ENCODE measurements around the gene HAND2.

The HAND2 gene

GRCh38 chr4:173482330-173482931, 47.6 kb downstream of the HAND2 start:
- in situ Hi-C loops (cut with HindIII; ENCODE audit: low sequenced_read_pairs) = no loop called here
- no peak overlapping the region for H3K4me3 ChIP-seq (ENCODE audit: low read depth, low read length)
- TF ChIP-seq CTCF (IDR thresholded peaks at IDR 0.05; ENCODE audit: low read depth, low read length, missing control alignments) = no peak
- no peak for DNase-seq (ENCODE audit: low read depth)

GRCh38 chr4:173478913-173479283, 51.1 kb downstream of the HAND2 start:
- DNase-seq (ENCODE audit: low read depth) = no peak
- TF ChIP-seq CTCF (IDR thresholded peaks at IDR 0.05; ENCODE audit: low read depth, low read length, missing control alignments) = no peak
- no peak overlapping the region for H3K4me3 ChIP-seq (ENCODE audit: low read depth, low read length)
- in situ Hi-C loops (cut with HindIII; ENCODE audit: low sequenced_read_pairs) = loop anchor here (5.0 kb wide), 1 partner anchor 52 kb away; no protein-coding TSS in a partner anchor

GRCh38 chr4:173478201-173478912, 51.7 kb downstream of the HAND2 start:
- no peak for TF ChIP-seq CTCF (IDR thresholded peaks at IDR 0.05; ENCODE audit: low read depth, low read length, missing control alignments)
- in situ Hi-C loops (cut with HindIII; ENCODE audit: low sequenced_read_pairs) = loop anchor here (5.0 kb wide), 1 partner anchor 51 kb away; no protein-coding TSS in a partner anchor
- DNase-seq (ENCODE audit: low read depth) = no peak

GRCh38 chr4:173477016-173477415, 53.0 kb downstream of the HAND2 start:
- no peak for TF ChIP-seq CTCF (IDR thresholded peaks at IDR 0.05; ENCODE audit: low read depth, low read length, missing control alignments)
- DNase-seq (ENCODE audit: low read depth) = no peak
- in situ Hi-C loops (cut with HindIII; ENCODE audit: low sequenced_read_pairs) = loop anchor here (5.0 kb wide), 1 partner anchor 50 kb away; no protein-coding TSS in a partner anchor
- H3K4me3 ChIP-seq (ENCODE audit: low read depth, low read length) = no peak overlapping the region

More at GRCh38 chr4:173478201-173478912, 51.7 kb downstream of the HAND2 start:
- no peak overlapping the region for H3K4me3 ChIP-seq (ENCODE audit: low read depth, low read length)
